Heart left ventricle (tissue), 13 donors: ENCODE results near the gene OR2T12.

Experiments
- CTCF ChIP-seq, 12 donors: fragments of 200-600 bp; sonication (generic) in 4 of 12; IDR thresholded peaks; one replicate each; pipeline versions ENCODE4 v1.5.0 to v1.8.0; 2018 to 2022; ENCODE audit warnings: antibody characterized with exemption in 12 of 12, mild to moderate bottlenecking in 5 of 12
- POLR2A ChIP-seq, 2 donors: fragments of 450-650 bp; IDR thresholded peaks; one replicate each; pipeline ENCODE4 v1.6.1; 2017; ENCODE audit warnings: antibody characterized with exemption in 2 of 2, mild to moderate bottlenecking in 2 of 2, moderate library complexity in 2 of 2
- donor health status: ischemic (EF 13 %, LVEDD 7.1; RV severe dilation, severe dysfunction).
- donor health status: DM: no; HTN: yes; CAD: no.
- donor health status: DM: no; HTN: no; CAD: no.
- donor health status: ischemic (EF 25% LVEDD 6.9; RV normal size, moderate dysfunction).
- donor health status: ischemic (EF 25% LVEDD 5.7; RV mildly dilated, moderate dysfunction).
- donor health status: ischemic (EF 35%, LVEDD 5.7; RV mildly dilated, moderate dysfunction).
- donor health status: nonischemic (EF 11% LVEDD 7.7; RV severe dilation, severe dysfunction).
- donor health status: DM: yes; HTN: yes; CAD: no.
- donor health status: PGD.
- donor health status: ischemic (EF 29% LVEDD 5.4; RV normal size, mild dysfunction).
- donor health status: nonischemic (EF 23%, LVEDD 6.1; RV moderate dilation, normal function).

GRCh38 chr1:248243204-248243603 lies 60.0 kb downstream of the OR2T12 start:
- TF ChIP-seq POLR2A (IDR thresholded peaks at IDR 0.05) (no peak), CTCF (IDR thresholded peaks at IDR 0.05) (peak in 11 of 12 donors; percentile 24 to 60 (median 43))
